Hematopoietic multipotent progenitor cell treated with erythropoietin and hydrocortisone succinate and interleukin-3 and kit ligand, for 15 days (in vitro differentiated cells): ENCODE results near the gene RNF213.
"Not testable (repeated sequence)": the region's sequence is repeated elsewhere in the genome, so short reads cannot be mapped to it uniquely, and the experiment has no call there.

ENCODE experiments used
- DNase-seq: peaks from one replicate; pipeline ENCODE4 v3.0.0-alpha.2; 2015; ENCODE audit warnings: low spot score

The RNF213 gene

DNA sequence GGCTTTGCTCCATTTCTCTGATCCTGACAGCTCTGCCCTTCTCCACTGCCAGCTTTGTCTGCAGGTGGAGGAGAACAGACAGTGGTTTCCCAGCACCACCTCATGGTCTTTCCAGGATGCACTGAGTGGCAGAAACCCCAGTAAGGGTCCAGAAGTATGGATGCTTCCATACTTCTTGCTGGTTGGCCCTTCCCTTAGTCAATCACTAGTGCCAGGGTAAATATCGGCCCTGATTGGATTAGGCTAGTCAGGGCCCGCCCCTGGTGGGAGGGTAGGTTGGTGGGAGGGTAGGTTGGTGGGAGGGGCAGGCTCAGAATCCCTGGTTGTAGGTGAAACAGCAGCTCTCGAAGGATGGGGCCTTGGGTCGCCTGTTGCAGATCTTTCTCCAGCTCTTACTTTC is 10.2 kb downstream of the RNF213 start:
- peak; percentile 53 for DNase-seq

DNA sequence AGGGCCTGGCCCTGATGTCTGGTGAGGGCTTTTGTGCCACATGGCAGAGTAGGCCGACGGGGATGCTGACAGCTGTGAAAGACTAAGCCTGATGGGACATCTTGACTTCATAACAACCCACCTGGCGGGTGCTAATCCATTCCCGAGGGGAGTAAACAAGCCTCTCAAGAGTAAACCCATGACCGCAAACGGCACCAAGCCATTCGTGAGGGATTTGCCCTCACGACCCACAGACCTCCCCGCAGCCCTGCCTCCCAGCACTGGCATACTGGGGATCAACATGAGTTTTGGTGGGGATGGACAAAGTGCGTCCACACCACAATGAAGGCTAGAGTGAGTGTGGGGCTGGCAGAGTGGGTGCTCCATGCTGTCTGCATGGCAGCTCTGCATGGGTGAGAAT is 11.7 kb downstream of the RNF213 start:
- no peak for DNase-seq

DNA sequence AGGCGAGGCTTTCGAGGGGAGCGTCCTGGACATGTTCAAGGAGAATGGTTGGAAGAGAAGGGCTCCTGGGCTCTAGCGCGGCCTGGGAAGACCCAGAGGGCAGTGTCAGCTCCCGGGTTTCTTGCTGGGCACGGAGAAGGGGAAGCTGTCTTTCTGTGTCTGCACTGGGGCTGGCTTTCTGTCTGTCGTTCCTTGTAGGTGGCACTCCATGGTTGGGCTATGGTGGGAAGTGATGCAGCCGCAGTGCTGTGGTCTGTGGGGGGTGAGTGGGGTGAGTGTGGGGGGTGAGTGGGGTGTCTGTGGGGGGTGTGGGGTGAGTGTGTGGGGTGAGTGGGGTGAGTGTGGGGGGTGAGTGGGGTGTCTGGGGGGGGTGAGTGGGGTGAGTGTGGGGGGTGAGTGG is 13.7 kb downstream of the RNF213 start:
- no peak for DNase-seq

DNA sequence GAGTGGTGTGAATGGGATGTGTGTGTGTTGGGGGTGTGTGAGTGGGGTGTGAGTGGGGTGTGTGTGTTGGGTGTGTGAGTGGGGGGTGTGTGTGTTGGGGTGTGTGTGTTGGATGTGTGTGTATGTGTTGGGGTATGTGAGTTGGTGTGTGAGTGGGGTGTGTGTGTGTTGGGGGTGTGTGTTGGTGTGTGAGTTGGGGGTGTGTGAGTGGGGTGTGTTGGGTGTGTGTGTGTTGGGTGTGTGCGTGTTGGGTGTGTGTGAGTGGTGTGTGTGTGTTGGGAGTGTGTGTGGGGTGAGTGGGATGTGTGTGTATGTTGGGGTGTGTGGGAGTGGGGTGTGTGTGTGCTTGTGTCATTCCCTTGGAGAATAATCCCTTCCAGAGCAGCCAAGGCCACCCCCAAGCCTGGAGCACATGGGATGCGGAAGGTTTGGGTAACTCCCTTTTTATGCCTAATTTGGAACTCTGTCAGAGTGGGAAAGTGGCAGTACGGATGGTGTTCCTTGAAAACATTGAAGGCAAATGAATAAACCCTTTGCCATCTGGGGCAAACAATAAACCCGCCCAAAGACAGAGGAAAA is 14.3 kb downstream of the RNF213 start:
- no peak for DNase-seq

DNA sequence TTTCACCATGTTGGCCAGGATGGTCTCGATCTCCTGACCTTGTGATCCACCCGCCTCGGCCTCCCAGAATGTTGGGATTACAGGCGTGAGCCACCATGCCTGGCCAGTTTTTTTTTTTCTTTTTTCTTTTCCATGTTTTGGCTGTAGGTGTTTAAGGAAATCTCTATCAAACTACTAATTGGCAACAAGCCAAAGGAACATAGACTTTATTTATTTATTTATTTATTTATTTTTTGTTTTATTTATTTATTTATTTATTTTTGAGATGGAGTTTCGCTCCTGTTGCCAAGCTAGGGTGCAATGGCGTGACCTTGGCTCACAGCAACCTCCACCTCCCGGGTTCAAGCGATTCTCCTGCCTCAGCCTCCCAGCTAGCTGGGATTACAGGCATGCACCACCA is 15.2 kb downstream of the RNF213 start:
- DNase-seq, result not testable (repeated sequence)

DNA sequence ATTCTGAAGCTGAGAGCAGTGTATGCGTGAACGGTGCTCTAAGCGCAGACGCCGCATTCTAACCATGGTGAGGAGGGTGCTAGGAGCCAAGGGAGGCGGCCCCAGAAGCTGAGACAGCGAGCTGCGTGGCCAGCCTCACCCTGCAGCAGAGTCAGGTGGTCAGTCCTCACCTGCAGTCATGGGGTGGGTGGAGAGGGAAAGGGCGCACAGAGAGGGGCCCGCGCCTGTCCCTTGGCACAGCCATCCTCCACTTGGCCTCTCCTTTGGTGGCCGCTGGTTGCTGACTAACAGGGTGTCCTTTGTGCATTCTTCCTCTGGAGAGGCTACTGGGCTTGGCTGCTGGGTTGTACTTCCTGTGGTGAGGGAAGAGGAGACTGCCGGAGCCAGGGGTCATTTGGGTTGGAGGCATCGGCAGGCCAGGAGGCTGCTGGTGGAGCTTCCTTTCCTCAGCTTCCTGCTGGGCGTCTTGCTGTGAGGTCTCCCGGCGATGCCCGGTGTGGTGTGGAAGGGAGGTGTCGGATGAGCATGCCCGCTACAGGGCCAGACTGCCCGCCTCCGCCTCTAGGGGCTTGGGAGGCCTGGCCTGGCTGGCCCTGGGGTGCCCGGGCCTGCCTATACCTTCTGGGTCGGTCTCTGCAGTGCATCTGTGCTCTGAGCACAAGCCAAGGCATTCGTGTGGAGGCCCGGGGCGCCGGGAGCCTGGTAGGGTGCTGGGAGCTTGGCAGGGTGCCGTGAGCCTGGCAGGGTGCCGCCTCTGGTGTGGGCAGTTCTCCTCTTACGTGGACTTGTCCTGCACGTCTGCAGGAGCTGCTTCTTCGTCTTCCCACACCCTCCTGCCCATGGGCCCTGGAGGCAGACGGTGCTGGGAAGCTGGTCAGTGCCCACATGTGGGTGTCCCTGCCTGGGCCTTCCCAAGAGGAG is 17.4 kb downstream of the RNF213 start:
- no peak for DNase-seq

DNA sequence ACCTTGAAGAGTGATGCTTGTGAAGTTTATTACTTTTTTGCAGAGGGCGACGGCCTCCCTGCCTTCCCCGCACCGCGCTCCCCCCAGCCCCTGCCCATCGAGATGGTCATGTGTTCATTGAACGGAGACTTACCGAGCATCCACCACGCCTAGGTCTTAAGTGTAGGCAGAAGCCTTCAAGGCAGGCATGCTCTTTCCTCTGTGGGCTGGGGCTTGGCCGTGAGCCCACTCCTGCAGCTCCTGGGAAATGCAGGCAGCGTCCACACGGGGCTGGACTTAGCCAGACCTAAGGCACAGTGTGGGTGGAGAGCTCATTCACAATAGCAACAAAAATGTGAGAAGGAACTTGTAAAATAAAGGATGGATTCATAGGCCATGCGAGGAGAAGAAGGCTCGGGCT is 19.2 kb downstream of the RNF213 start:
- DNase-seq, result no peak

DNA sequence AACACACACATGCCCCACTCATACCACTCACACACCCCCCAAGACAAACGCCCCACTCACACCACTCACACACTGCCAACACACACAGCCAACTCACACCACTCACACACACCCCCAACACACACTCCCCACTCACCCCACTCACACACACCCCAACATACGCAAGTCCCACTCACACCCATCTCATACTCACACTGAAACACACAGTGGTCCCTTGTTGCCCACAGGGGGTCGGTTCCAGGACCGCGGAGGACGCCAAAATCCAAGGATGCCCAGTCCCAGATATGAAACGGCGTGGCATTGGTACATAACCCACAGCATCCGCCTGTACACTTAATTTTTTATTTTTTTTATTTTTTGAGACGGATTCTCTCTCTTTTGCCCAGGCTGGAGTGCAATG is 20.9 kb downstream of the RNF213 start:
- DNase-seq, result no peak

DNA sequence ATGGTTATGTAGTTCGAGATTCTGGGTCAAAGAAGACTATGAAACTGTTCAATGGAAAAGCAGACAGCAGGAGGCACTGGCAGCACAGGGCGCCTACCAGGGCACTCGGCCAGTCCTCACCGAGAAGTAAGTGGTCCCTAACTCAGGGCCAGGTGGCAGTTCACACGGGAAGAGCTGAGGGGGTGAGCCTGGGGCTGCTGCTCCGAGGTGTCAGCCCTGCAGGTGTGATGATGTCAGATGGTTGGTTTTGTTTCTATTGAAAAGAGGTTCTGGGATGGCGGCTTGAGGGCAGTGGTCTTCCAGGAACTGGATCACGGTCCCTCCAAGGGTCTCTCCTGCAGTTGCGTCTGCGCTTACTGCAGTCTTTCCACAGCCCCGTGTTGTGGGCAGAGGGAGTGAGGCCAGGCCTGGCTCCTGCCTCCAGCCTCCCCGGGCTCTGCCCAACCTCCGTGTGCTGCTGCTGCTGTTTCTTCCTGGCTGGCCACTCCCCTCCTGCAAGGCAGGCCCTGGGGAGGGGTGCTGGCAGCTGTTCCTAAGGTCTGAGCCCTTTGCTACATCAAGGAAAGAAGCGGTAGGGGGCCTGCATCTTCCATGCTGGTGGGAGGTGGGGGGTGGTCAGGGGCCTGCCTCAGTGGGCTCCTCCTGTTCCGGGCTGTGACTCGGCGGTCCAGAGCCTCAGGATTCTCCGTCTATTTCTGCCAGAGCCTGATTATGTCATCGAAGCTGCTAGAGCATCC is 22.6 kb downstream of the RNF213 start:
- no peak for DNase-seq

DNA sequence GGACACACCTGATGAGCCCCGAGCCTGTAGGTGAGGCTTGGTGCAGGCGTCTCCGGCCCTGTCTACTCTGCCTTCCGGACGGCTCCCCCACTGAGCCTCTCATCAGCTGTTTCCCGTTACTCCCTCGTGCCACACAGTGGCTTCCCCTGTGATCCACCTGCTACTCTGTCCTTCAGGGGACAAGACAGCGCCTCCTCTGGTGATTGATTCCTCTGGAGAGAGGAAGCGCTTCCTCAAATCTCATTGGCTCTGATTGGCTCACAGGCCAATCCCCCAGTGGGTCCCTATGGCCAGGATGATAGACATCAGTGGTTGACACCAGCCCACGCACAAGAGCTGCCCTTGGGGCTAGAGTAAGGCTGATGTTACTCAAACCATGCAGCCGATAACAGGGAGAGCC is 24.0 kb downstream of the RNF213 start:
- DNase-seq, result no peak

DNA sequence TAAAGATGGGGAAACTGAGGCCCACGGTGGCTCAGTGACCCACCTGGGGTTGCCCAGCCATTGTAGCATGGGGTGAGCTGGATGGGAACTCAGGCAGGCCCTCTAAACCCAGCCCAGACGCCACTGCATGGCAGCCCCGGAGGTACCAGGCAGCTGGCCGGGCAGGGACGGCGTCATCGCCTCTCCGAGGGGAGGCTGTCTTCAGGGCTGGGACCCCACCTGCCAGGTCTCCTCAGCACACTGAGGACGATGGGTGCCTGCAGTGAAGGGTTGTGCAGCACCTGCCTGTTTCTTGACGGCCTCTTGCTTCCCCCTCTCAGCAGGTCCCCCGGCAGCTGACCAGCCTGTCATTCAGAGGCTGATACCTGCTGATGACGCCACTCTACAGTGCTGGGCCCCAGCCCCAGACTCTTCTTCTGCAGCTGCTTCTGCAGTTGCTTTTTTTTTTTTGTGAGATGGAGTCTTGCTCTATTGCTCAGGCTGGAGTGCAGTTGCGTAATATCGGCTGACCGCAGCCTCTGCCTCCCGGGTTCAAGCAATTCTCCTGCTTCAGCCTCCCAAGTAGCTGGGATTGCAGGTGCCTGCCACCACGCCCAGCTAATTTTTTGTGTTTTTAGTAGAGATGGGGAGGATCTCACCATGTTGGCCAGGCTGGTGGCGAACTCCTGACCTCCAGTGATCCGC is 24.7 kb downstream of the RNF213 start:
- no peak for DNase-seq

DNA sequence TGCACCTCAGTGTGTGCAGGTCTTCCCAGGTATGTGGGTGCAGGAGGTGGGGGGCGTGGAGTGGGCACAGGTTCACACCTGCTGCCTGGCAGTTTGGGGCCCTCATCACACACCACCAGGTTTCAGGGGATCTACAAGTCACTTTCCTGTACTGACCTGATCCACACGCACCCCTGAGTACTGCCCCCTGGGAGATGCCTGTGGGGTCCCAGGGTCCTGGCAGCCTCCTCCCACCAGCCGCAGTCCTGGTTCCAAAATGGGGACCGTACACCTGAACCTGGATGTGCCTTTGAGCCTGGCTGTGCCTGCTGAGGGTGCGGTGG is 25.9 kb downstream of the RNF213 start:
- DNase-seq, result no peak

DNA sequence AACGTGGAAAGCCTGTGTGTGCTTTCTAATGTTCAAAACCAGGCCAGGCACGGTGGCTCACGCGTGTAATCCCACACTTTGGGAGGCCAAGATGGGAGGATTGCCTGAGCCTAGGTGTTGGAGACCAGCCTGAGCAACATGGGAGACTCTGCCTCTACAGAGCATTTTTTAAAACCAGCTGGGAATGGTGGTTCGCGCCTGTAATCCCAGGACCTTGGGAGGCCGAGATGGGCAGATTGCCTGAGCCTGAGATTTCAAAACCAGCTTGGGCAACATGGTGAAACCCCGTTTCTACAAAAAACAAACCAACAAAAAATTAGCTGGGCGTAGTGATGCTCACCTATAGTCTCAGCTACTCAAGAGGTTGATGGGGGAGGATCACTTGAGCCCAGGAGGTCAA is 26.4 kb downstream of the RNF213 start:
- DNase-seq, result no peak

DNA sequence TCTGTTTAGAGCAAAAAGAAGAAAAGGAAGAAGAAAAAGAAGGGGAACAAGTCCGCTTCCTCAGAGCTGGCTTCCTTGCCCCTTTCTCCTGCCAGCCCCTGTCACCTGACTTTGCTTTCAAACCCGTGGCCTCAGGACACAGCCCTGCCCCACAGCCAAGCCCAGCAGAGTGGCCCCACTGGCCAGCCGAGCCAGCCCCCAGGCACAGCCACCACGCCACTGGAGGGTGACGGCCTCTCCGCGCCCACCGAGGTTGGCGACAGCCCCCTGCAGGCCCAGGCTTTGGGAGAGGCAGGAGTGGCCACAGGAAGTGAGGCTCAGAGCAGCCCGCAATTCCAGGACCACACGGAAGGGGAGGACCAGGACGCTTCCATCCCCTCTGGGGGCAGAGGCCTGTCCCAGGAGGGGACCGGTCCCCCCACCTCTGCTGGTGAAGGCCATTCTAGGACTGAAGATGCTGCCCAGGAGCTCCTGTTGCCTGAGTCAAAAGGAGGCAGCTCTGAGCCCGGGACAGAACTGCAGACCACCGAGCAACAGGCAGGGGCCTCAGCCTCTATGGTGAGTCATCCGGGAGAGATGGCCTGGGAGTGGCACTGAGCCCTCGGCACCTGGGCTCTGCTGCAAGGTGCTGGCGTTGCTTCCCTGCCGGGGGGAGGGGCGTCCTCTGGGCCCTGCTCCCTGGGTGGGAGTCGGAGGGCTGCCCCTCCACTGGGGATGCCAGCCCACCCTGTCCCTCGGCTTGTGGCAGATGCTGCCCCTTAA is 27.3 kb downstream of the RNF213 start:
- DNase-seq, result no peak

DNA sequence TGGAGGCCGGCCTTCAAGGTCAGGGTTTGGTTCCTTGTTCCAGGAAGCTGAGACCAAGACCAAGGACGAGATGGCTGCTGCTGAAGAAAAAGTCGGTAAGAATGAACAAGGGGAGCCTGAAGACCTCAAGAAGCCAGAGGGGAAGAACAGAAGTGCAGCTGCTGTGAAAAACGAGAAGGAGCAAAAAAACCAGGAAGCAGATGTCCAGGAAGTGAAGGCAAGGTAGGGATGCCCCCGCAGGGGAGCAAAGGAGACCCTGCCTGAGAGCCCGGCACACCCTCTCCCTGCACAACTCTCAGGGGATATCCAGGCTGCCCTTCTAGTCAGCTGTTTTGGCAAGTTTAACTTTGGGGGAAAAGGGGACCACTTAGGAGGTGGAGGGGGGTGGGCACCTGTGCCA is 29.0 kb downstream of the RNF213 start:
- DNase-seq, result no peak

DNA sequence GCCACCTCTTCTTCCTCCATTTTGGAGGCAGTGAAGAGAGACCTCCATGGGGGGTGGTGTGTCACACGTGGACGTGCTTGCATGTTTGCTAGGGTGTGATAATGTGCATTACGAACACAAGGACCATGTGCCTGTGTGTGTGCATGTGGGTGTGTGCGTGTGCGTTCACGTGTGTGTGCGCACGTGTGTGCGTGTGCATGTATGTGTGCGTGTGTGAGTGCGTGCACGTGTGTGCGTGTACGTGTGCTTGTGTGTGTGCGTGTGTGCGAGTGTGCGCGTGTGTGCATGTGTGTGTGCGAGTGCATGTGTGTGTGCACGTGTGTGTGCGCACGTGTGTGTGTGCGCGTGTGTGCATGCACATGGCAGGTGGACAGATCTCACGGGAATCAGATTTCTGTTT is 29.5 kb downstream of the RNF213 start:
- no peak for DNase-seq

DNA sequence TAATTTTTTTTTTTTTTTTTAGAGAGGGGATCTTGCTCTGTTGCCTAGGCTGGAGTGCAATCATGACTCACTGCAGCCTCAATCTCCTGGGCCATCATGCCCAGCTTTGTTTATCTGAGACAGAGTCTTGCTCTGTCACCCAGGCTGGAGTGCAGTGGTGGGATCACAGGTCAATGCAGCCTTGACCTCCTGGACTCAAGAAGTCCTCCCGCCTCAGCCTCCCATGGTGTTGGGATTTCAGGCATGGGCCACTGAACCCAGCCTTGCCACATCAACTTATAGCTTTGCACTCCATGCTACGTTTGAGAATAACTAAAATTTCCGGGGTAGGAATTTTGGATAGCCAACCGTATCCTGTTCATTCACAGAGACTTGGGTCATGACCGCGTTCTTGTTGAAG is 30.6 kb downstream of the RNF213 start:
- no peak for DNase-seq

DNA sequence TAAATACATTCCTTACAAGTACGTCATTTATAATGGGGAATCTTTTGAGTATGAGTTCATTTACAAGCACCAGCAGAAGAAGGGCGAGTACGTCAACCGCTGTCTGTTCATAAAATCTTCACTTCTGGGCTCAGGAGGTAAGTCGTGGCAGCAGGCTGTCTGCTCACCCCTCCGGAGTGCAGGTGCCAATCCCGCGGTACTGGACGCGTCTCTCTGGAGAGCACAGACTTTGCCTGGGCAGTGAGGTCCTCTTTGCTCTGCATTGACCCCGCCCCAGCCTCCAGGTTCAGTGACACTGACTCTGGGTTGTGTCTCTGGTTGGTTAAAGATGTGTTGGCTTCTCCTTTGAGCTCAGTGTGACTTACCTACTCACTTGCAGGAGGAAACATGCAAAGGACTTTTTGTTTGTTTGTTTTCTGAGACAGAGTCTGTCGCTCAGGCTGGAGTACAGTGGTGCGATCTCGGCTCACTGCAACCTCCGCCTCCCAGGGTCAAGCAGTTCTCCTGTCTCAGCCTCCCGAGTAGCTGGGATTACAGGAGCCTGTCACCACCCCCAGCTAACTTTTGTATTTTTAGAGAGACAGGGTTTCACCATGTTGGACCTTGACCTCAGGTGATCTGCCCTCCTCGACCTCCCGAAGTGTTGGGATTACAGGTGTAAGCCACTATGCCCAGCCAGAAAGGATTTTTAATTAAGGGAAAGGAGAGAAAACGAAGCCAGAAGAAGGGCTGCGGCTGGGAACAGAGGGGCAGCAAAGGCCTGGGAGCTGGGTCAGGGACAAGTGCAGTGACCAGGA is 31.2 kb downstream of the RNF213 start:
- DNase-seq, result no peak

DNA sequence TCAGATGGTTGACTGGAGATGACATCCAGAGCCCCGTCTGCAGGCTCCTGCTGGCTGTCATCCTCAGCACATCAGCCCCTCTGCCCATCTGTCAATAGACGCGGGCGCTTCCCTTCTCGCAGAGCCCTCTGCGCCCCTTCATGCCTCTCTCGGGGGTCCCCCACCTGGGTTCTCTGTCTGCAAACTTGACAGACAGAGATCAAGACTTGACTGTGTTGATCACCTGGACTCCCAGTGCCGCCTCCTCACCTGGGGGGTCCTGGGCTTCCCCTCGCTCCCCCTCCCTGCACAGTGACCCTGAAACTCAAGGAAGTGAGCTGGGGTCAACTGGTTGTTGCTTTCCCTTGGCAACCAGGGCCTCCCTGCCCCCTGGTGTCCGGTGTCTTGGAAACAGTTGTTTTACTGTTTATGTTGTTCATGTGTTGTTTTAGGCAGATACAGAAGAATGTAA is 31.9 kb downstream of the RNF213 start:
- no peak for DNase-seq

DNA sequence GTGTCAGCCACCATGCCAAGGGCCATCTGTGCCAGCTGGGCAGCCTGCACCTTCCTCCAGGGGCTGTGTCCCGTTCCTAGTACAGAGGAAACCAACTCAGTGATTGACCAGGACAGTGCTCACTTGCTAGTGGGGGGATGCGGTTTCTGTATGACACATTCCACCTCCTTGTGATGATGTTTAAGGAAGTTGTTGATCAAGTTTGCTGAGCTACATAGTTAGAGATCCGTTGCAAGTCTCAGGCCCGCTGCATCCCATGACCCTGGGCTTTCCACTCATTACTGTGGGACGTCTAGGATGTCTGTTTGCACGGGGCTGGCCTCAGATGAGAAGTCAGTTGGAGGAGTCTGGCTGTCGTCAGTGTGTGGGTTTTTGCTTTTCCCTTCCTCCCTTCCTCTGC is 33.6 kb downstream of the RNF213 start:
- no peak for DNase-seq

DNA sequence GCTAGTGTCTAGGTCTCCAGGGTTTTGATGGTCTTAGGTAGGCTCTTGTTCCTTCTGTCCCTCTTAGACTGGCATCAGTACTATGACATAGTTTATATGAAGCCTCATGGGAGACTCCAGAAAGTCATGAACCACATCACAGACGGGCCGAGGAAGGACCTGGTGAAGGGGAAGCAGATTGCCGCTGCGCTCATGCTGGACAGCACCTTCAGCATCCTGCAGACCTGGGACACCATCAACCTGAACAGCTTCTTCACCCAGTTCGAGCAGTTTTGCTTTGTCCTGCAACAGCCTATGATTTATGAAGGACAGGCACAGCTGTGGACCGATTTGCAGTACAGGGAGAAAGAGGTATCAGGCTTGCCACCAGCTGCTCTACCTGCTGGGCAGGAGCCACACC is 34.0 kb downstream of the RNF213 start:
- DNase-seq, result no peak
